Chondrocyte (in vitro differentiated cells): ENCODE measurements around the gene MRPL10. TPM values are rescaled to one million over a fixed set of nuclear protein-coding genes. Genes with fewer than 3 reads are reported as not detected.

Experiments
- DNase-seq: peaks from one replicate; pipeline ENCODE4 v3.0.0; 2021; ENCODE audit warnings: mixed read lengths, low spot score
- H3K27ac Mint-ChIP-seq: one replicate; pipeline ENCODE4 v1.8.0; 2021; ENCODE audit warnings: mild to moderate bottlenecking, moderate library complexity, mixed read lengths; ENCODE audit not compliant: unreplicated experiment
- H3K27me3 Mint-ChIP-seq: 2 replicates; pipeline ENCODE4 v1.8.0; 2021; ENCODE audit warnings: low read depth, mixed read lengths
- H3K36me3 Mint-ChIP-seq: 2 replicates; pipeline ENCODE4 v1.8.0; 2021; ENCODE audit warnings: low read depth, mixed read lengths
- H3K4me1 Mint-ChIP-seq: 2 replicates; pipeline ENCODE4 v1.8.0; 2021; ENCODE audit warnings: low read depth, mild to moderate bottlenecking, mixed read lengths
- H3K4me3 Mint-ChIP-seq: one replicate; pipeline ENCODE4 v1.8.0; 2021; ENCODE audit warnings: mild to moderate bottlenecking, moderate library complexity, mixed read lengths; ENCODE audit not compliant: unreplicated experiment
- H3K9me3 Mint-ChIP-seq: 2 replicates; pipeline ENCODE4 v1.8.0; 2021; ENCODE audit warnings: low read depth, mixed read lengths
- total RNA-seq: library from RNA; stranded (reverse); gene quantifications from 3 replicates; pipeline ENCODE4 v1.2.1, GENCODE V29; 2021
- TF ChIP-seq, protein P1 (sequence below): fragments of 200-600 bp; sonication (generic); IDR thresholded peaks from 2 replicates; pipeline ENCODE4 v1.5.0; 2021; ENCODE audit warnings: antibody characterized with exemption, mild to moderate bottlenecking, moderate library complexity

The MRPL10 gene
- total RNA-seq, 1 donor from 2014 or later: 25.4 TPM

DNA sequence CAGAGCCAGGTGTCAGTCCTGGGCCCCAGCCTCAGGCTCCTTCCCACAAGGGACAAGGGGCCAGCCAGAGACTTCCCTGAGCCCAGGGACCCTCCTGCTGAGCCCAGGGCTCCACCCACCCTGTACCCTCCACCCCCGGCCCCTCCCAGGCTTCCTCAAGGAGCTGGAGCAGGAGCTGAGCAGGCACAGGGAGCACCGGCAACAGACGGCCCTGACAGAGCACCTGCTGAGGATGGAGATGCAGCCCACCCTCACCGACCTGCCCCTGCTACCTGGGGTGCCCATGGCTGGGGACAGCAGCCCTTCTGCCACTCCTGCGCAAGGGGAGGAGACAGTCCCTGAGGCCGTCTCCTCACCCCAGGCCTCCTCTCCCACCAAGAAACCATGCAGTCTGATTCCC is 5.3 kb upstream of the MRPL10 start:
- Mint-ChIP-seq H3K9me3 (no peaks in the 10 kb centered on the region), H3K27me3 (no peaks in the 10 kb centered on the region), H3K27ac (no peak overlapping the region), H3K4me3 (no peak overlapping the region), H3K4me1 (peaks cover 23% of the 10 kb centered on the region), H3K36me3 (peaks cover 2% of the 10 kb centered on the region)
- no peak for DNase-seq
- TF ChIP-seq, protein P1, sequence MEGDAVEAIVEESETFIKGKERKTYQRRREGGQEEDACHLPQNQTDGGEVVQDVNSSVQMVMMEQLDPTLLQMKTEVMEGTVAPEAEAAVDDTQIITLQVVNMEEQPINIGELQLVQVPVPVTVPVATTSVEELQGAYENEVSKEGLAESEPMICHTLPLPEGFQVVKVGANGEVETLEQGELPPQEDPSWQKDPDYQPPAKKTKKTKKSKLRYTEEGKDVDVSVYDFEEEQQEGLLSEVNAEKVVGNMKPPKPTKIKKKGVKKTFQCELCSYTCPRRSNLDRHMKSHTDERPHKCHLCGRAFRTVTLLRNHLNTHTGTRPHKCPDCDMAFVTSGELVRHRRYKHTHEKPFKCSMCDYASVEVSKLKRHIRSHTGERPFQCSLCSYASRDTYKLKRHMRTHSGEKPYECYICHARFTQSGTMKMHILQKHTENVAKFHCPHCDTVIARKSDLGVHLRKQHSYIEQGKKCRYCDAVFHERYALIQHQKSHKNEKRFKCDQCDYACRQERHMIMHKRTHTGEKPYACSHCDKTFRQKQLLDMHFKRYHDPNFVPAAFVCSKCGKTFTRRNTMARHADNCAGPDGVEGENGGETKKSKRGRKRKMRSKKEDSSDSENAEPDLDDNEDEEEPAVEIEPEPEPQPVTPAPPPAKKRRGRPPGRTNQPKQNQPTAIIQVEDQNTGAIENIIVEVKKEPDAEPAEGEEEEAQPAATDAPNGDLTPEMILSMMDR: no peak

DNA sequence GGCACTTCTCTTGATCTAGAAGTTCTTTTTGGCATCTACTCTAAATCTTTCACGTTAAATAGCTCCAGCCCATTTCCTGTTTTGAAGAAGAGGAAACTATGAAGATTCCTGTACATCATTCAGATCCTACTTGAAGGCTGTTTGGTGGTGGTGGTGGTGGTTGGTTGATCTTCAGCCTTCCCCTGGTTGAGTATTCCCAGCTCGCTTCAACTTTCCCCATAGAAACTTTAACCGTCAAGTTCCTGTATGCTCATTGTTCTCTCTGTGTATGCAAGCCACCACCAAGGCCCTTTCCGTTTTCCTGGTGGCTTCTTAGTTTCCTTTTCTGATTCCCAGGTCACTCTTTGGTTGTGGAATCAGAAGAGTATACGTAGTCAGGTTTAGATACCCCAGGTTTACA is 3.4 kb upstream of the MRPL10 start:
- H3K9me3 Mint-ChIP-seq: no peaks in the 10 kb centered on the region
- H3K27ac Mint-ChIP-seq: no peak overlapping the region
- H3K27me3 Mint-ChIP-seq: no peaks in the 10 kb centered on the region
- peaks cover 2% of the 10 kb centered on the region for H3K36me3 Mint-ChIP-seq
- DNase-seq: no peak
- TF ChIP-seq, protein P1: no peak
- H3K4me3 Mint-ChIP-seq: no peak overlapping the region
- H3K4me1 Mint-ChIP-seq: peaks cover 25% of the 10 kb centered on the region

DNA sequence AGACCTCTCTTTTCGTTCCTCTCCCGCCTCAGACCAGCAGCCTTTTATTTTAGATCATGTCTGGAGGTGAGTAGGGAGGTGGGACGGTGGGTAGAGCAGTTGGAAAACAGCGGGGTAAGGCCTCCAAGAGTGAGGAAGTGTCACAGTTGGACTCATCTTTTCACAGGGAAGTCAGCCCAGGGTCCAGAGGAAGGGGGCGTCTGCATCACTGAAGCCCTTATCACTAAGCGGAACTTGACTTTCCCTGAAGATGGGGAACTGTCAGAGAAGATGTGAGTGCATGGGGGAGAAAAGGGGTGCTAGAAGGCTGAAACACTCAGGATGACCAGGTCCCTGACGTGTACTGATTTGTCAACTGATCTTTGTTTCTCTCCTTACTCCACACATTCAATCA is 590 bp upstream of the MRPL10 start:
- no peak for DNase-seq
- peaks cover 3% of the 10 kb centered on the region for H3K36me3 Mint-ChIP-seq
- no peaks in the 10 kb centered on the region for H3K27me3 Mint-ChIP-seq
- peak overlapping the region; percentile 96 for H3K27ac Mint-ChIP-seq
- TF ChIP-seq, protein P1: no peak
- H3K9me3 Mint-ChIP-seq: no peaks in the 10 kb centered on the region
- peaks cover 22% of the 10 kb centered on the region for H3K4me1 Mint-ChIP-seq
- peak overlapping the region; percentile 91 for H3K4me3 Mint-ChIP-seq

DNA sequence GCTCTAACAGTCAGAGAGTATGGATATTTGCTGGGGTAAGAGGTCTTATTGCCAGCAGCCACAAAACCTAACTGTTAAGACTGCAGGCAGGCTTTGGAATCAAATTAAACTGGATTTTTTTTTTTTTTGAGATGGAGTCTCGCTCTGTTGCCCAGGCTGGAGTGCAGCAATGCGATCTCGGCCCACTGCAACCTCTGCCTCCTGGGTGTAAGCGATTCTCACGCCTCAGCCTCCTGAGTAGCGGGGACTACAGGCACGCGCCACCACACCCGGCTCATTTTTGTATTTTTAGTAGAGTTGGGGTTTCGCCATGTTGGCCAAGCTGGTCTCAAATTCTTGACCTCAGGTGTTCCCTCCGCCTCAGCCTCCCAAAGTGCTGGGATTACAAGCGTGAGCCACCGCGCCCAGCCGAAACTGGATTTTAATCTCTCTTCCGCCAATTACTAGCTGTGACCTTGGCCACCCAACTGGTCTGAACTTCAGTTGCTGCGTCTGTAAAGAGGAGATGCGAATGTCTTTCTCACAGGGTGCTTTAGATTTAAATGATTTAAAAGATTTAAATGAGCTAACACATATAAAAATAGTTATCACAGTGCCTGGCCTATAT is 842 bp downstream of the MRPL10 start:
- Mint-ChIP-seq H3K4me1 (peaks cover 22% of the 10 kb centered on the region), H3K9me3 (no peaks in the 10 kb centered on the region), H3K27me3 (no peaks in the 10 kb centered on the region), H3K27ac (peak overlapping the region; percentile 96), H3K36me3 (peaks cover 10% of the 10 kb centered on the region), H3K4me3 (peak overlapping the region; percentile 91)
- TF ChIP-seq, protein P1: no peak
- no peak for DNase-seq

DNA sequence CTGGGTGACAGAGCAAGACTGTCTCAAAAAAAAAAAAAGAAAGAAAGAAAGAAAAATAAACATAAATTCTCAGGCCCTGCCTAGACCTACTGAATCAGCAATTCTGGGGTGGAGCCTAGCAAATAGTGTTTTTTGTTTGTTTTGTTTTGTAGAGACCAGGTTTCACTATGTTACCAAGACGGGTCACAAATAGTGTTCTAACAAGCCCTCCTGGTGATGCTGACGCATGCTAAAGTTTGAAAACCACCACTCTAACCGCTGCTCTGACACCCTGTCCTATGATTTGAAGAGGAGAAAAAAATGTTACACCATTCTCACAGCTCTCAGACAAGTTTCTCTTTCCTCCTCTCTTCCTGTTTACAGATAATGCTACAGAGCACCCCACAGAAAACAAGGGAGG is 1.5 kb downstream of the MRPL10 start:
- peak overlapping the region; percentile 91 for H3K4me3 Mint-ChIP-seq
- H3K27ac Mint-ChIP-seq: peak overlapping the region; percentile 59
- H3K9me3 Mint-ChIP-seq: no peaks in the 10 kb centered on the region
- peaks cover 13% of the 10 kb centered on the region for H3K36me3 Mint-ChIP-seq
- DNase-seq: no peak
- H3K4me1 Mint-ChIP-seq: peaks cover 22% of the 10 kb centered on the region
- TF ChIP-seq, protein P1: no peak
- H3K27me3 Mint-ChIP-seq: no peaks in the 10 kb centered on the region
